ENCODE results near the gene MAMDC2.
A peak's percentile ranks its signal among the peaks of the same experiment; 100 is the strongest.
"Not testable (repeated sequence)": the region's sequence is repeated elsewhere in the genome, so short reads cannot be mapped to it uniquely, and the experiment has no call there.

MAMDC2 gene

GRCh38 chr9:70177121-70177520 lies 133.5 kb downstream of the MAMDC2 start:
- DNase-seq (ENCODE audit: low spot score), result no peak
- FAIRE-seq, result no peak

GRCh38 chr9:70192707-70193106 lies 149.1 kb downstream of the MAMDC2 start:
- DNase-seq (ENCODE audit: low spot score) (no peak), FAIRE-seq (no peak)

- FAIRE-seq (peak; percentile 5), DNase-seq (ENCODE audit: low spot score) (peak; percentile 28)
Observed at GRCh38 chr9:70195456-70195855, 151.8 kb downstream of the MAMDC2 start.

- DNase-seq (ENCODE audit: low spot score), result no peak
- FAIRE-seq, result no peak
Observed at GRCh38 chr9:70197216-70198044, 153.8 kb downstream of the MAMDC2 start.

- FAIRE-seq; DNase-seq (ENCODE audit: low spot score): not testable (repeated sequence)
Observed at GRCh38 chr9:70204743-70205142, 161.1 kb downstream of the MAMDC2 start.

- DNase-seq (ENCODE audit: low spot score) (no peak), FAIRE-seq (no peak)
Observed at GRCh38 chr9:70205366-70206020, 161.8 kb downstream of the MAMDC2 start.

GRCh38 chr9:70217029-70217428 lies 173.4 kb downstream of the MAMDC2 start:
- DNase-seq (ENCODE audit: low spot score) (no peak), FAIRE-seq (no peak)

GRCh38 chr9:70218767-70219166 lies 175.1 kb downstream of the MAMDC2 start:
- FAIRE-seq, result no peak
- no peak for DNase-seq (ENCODE audit: low spot score)

GRCh38 chr9:70220216-70220615 lies 176.6 kb downstream of the MAMDC2 start:
- FAIRE-seq (no peak), DNase-seq (ENCODE audit: low spot score) (no peak)

- FAIRE-seq (no peak), DNase-seq (ENCODE audit: low spot score) (no peak)
Observed at GRCh38 chr9:70222354-70222753, 178.7 kb downstream of the MAMDC2 start.

GRCh38 chr9:70228118-70228517 lies 184.5 kb downstream of the MAMDC2 start:
- no peak for FAIRE-seq
- DNase-seq (ENCODE audit: low spot score), result no peak

GRCh38 chr9:70228611-70229010 lies 185.0 kb downstream of the MAMDC2 start:
- FAIRE-seq, result no peak
- no peak for DNase-seq (ENCODE audit: low spot score)

GRCh38 chr9:70229026-70229425 lies 185.4 kb downstream of the MAMDC2 start:
- FAIRE-seq (no peak), DNase-seq (ENCODE audit: low spot score) (no peak)

- DNase-seq (ENCODE audit: low spot score), result peak; percentile 25
- FAIRE-seq, result no peak
Observed at GRCh38 chr9:70229579-70229978, 185.9 kb downstream of the MAMDC2 start.

GRCh38 chr9:70232476-70232875 lies 188.8 kb downstream of the MAMDC2 start:
- DNase-seq (ENCODE audit: low spot score), result no peak
- FAIRE-seq, result no peak

- not testable (repeated sequence) for FAIRE-seq; DNase-seq (ENCODE audit: low spot score)
Observed at GRCh38 chr9:70234208-70234607, 190.6 kb downstream of the MAMDC2 start.

- not testable (repeated sequence) for FAIRE-seq; DNase-seq (ENCODE audit: low spot score)
Observed at GRCh38 chr9:70245952-70246351, 202.3 kb downstream of the MAMDC2 start.

GRCh38 chr9:70250221-70250620 lies 206.6 kb downstream of the MAMDC2 start:
- DNase-seq (ENCODE audit: low spot score) (no peak), FAIRE-seq (no peak)

GRCh38 chr9:70255486-70255885 lies 211.8 kb downstream of the MAMDC2 start:
- no peak for DNase-seq (ENCODE audit: low spot score)
- no peak for FAIRE-seq

- FAIRE-seq, result no peak
- DNase-seq (ENCODE audit: low spot score), result peak; percentile 58
Observed at GRCh38 chr9:70256123-70256551, 212.5 kb downstream of the MAMDC2 start.

- FAIRE-seq, result no peak
- DNase-seq (ENCODE audit: low spot score), result no peak
Observed at GRCh38 chr9:70257502-70257901, 213.9 kb downstream of the MAMDC2 start.

- DNase-seq (ENCODE audit: low spot score) (peak; percentile 41), FAIRE-seq (no peak)
Observed at GRCh38 chr9:70257991-70258691, 214.5 kb downstream of the MAMDC2 start.

All from RCC 7860 (cell line).